Liver (tissue), 9 donors: ENCODE measurements around the gene PIGO. TPM values are rescaled to one million over a fixed set of nuclear protein-coding genes. Genes with fewer than 3 reads are reported as not detected.

Experiments
- DNase-seq: peaks from one replicate; pipeline ENCODE4 v3.0.0-alpha.2; 2017; ENCODE audit warnings: low spot score
- H3K27ac ChIP-seq, 2 donors: one replicate each; pipeline ENCODE4 v1.7.0; 2013; ENCODE audit warnings: inconsistent platforms in 2 of 2, low read length in 2 of 2, control low read depth in 1 of 2, low read depth in 1 of 2, mild to moderate bottlenecking in 1 of 2
- H3K27me3 ChIP-seq, 4 donors: one replicate each; pipeline versions ENCODE4 v1.6.1 to v1.7.0; 2013; ENCODE audit warnings: low read length in 3 of 4, inconsistent platforms in 1 of 4, mild to moderate bottlenecking in 1 of 4, moderate library complexity in 1 of 4; ENCODE audit not compliant: control insufficient read depth in 4 of 4, insufficient read depth in 4 of 4
- H3K36me3 ChIP-seq, 4 donors: one replicate each; pipeline versions ENCODE4 v1.6.1 to v1.7.0; 2013; ENCODE audit warnings: low read length in 3 of 4, mild to moderate bottlenecking in 3 of 4, low read depth in 1 of 4, moderate library complexity in 1 of 4; ENCODE audit not compliant: control insufficient read depth in 4 of 4, insufficient read depth in 3 of 4
- H3K4me1 ChIP-seq, 4 donors: one replicate each; pipeline versions ENCODE4 v1.6.1 to v1.7.0; 2013; ENCODE audit warnings: low read length in 3 of 4, mild to moderate bottlenecking in 3 of 4, moderate library complexity in 1 of 4; ENCODE audit not compliant: control insufficient read depth in 4 of 4, insufficient read depth in 4 of 4
- H3K4me3 ChIP-seq, 3 donors: one replicate each; pipeline versions ENCODE4 v1.6.1 to v1.7.0; 2013; ENCODE audit warnings: low read length in 3 of 3, control low read depth in 1 of 3, low read depth in 1 of 3, mild to moderate bottlenecking in 1 of 3
- H3K9ac ChIP-seq, 2 donors: one replicate each; pipeline ENCODE4 v1.7.0; 2013; ENCODE audit warnings: low read length in 2 of 2, mild to moderate bottlenecking in 2 of 2, moderate library complexity in 2 of 2, control low read depth in 1 of 2, low read depth in 1 of 2
- H3K9me3 ChIP-seq, 4 donors: one replicate each; pipeline versions ENCODE4 v1.6.1 to v1.7.0; 2013; ENCODE audit warnings: low read length in 3 of 4; ENCODE audit not compliant: control insufficient read depth in 4 of 4
- EGR1 ChIP-seq, 2 donors: IDR thresholded peaks; 2 replicates each; pipeline ENCODE4 v1.6.1; 2016 to 2018; ENCODE audit warnings: antibody characterized with exemption in 2 of 2, low read depth in 2 of 2
- FOXA1 ChIP-seq: IDR thresholded peaks from 2 replicates; pipeline ENCODE4 v1.6.1; 2016; ENCODE audit warnings: antibody characterized with exemption
- FOXA2 ChIP-seq: IDR thresholded peaks from 2 replicates; pipeline ENCODE4 v1.6.1; 2016; ENCODE audit warnings: antibody characterized with exemption
- GABPA ChIP-seq, 2 donors: IDR thresholded peaks in 1 of 2; conservative IDR thresholded peaks in 1 of 2; 2 replicates each; pipeline ENCODE4 v1.6.1; 2016; ENCODE audit warnings: antibody characterized with exemption in 2 of 2, mild to moderate bottlenecking in 1 of 2, moderate library complexity in 1 of 2
- HNF4A ChIP-seq, 2 donors: conservative IDR thresholded peaks; 2 replicates each; pipeline ENCODE4 v1.6.1; 2016; ENCODE audit warnings: antibody characterized with exemption in 2 of 2, mild to moderate bottlenecking in 2 of 2
- HNF4G ChIP-seq: IDR thresholded peaks from 2 replicates; pipeline ENCODE4 v1.6.1; 2016; ENCODE audit warnings: antibody characterized with exemption
- JUND ChIP-seq, 2 donors: IDR thresholded peaks; 2 replicates each; pipeline ENCODE4 v1.6.1; 2016; ENCODE audit warnings: antibody characterized with exemption in 2 of 2
- NR2F2 ChIP-seq: IDR thresholded peaks from 2 replicates; pipeline ENCODE4 v1.6.1; 2016; ENCODE audit warnings: antibody characterized with exemption
- RAD21 ChIP-seq, 2 donors: IDR thresholded peaks; 2 replicates each; pipeline ENCODE4 v1.6.1; 2016; ENCODE audit warnings: antibody characterized with exemption in 2 of 2, mild to moderate bottlenecking in 2 of 2
- RXRA ChIP-seq, 2 donors: IDR thresholded peaks; 2 replicates each; pipeline ENCODE4 v1.6.1; 2017 to 2018; ENCODE audit warnings: antibody characterized with exemption in 2 of 2, mild to moderate bottlenecking in 1 of 2
- SP1 ChIP-seq: IDR thresholded peaks from 2 replicates; pipeline ENCODE4 v1.6.1; 2018; ENCODE audit warnings: antibody characterized with exemption, mild to moderate bottlenecking
- TAF1 ChIP-seq: conservative IDR thresholded peaks from 2 replicates; pipeline ENCODE4 v1.6.1; 2016; ENCODE audit warnings: antibody characterized with exemption, mild to moderate bottlenecking
- YY1 ChIP-seq: IDR thresholded peaks from 2 replicates; pipeline ENCODE4 v1.6.1; 2016; ENCODE audit warnings: antibody characterized with exemption, mild to moderate bottlenecking
- WGBS: extraction: QIAGEN DNeasy Blood & Tissue Kit; methylation state at CpG from one replicate; pipeline ENCODE4 v1.1.7; 2013; 5-methylcytosine and 5-hydroxymethylcytosine counted together
- polyA plus RNA-seq, 2 donors: library from polyadenylated mRNA; stranded (reverse) in 1 of 2; unstranded in 1 of 2; fragments of 200-250 nt in 1 of 2; fragments of >200 nt in 1 of 2; fragmentation: Nextera tagmentation in 1 of 2; extraction: Ambion mirVana in 1 of 2; gene quantifications; one replicate each; pipeline versions ENCODE4 v1.2.1 to v1.2.3, GENCODE V29; 2013 to 2015
- total RNA-seq, 2 donors: library from RNA; depleted of rRNA; stranded (reverse); fragments of >200 nt; gene quantifications; one replicate each; pipeline ENCODE4 v1.2.3, GENCODE V29; 2014
- TF ChIP-seq, protein P1 (sequence below): IDR thresholded peaks from 2 replicates; pipeline ENCODE4 v1.6.1; 2016; ENCODE audit warnings: antibody characterized with exemption
- TF ChIP-seq, protein P2 (sequence below): IDR thresholded peaks from 2 replicates; pipeline ENCODE4 v1.6.1; 2016; ENCODE audit warnings: antibody characterized with exemption
- TF ChIP-seq, protein P3 (sequence below): fragments of 150-350 bp; IDR thresholded peaks from 2 replicates; pipeline ENCODE4 v1.5.1; 2017; ENCODE audit warnings: improper control_type of control experiment, low read depth, low read length; ENCODE audit not compliant: missing input control
- TF ChIP-seq, protein P4 (sequence below): IDR thresholded peaks from 2 replicates; pipeline ENCODE4 v1.6.1; 2016; ENCODE audit warnings: antibody characterized with exemption, mild to moderate bottlenecking
- TF ChIP-seq, protein P5 (sequence below): IDR thresholded peaks from 2 replicates; pipeline ENCODE4 v1.6.1; 2016; ENCODE audit warnings: antibody characterized with exemption
- donor health status: healthy.
- donor health status: healthy.
- donor health status: healthy.
- donor health status: healthy.
- donor health status: healthy.

Gene PIGO
- total RNA-seq: 10 to 100 TPM; 10.5 to 15.7 TPM
- polyA plus RNA-seq: 10 to 100 TPM; 15.2 to 16.0 TPM

DNA sequence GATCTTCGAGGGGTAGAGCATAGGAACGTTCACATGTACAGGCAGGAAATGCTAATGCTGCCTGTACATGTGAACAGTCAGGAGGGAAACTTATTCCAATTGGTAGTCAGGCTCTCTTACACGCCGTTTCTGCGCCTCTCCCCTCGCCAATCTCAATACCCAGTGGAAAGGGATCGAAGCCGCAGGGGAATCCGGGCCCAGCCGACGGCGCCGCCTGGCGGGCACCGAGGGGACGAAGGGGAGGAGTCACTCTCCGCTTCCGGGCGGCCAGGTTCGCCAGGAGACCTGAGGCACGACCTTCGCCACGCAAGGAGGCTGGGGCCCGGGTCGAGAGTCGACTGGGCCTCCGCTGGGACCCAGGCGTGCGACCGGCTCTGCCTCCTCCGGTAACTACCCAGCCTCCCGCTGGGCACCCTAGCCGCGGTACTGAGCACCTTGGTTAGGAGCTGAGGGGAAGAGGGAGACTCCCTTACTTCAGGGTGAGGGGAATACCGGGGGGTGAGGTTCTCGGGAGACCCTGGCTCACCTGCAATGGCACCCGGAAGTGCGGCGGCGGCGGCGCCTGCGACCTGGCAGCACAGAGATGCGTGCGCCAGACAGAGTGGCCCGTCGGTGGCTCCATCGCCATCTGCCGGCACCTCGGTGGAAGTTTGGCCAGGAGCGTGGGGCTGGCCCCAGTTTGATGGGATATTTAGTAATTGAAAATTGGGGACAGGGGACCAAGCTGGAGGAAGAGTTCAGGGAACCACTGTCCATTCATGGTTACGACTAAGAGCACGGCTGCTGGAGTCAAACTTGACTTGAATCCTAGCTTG is at the start of gene PIGO:
Gene PIGO, minus strand, starts transcription at position 557 of the 815 bp plus-strand sequence. CDS start 1,026 bp downstream, outside the sequence.
- Histone ChIP-seq H3K9me3 (no peaks in the 10 kb centered on the region), H3K4me1 (peaks cover 4 to 17% (median 8%) of the 10 kb centered on the region in 4 donors), H3K27me3 (no peaks in the 10 kb centered on the region), H3K9ac (peak within 1 kb of the TSS; percentile 91 to 97), H3K36me3 (peaks cover 18 to 49% (median 25%) of the 10 kb centered on the region in 4 donors), H3K4me3 (peak within 1 kb of the TSS; percentile 76 to 93 (median 86)), H3K27ac (peak within 1 kb of the TSS; percentile 99 to 100)
- WGBS: under 1% methylated on average over 53 of the region's 53 CpGs
- TF ChIP-seq YY1 (peak; percentile 95), RXRA (IDR thresholded peaks at IDR 0.05) (peak; percentile 64 to 84), FOXA2 (no peak), NR2F2 (peak; percentile 15), SP1 (peak; percentile 69), EGR1 (IDR thresholded peaks at IDR 0.05; ENCODE audit: low read depth in 2 of 2) (no peak), HNF4G (no peak), GABPA (IDR thresholded peaks at IDR 0.05 in 1 of 2, conservative IDR thresholded peaks at IDR 0.05 in 1 of 2) (peak; percentile 63 to 93), FOXA1 (no peak), HNF4A (conservative IDR thresholded peaks at IDR 0.05) (peak; percentile 41 to 63), TAF1 (peak; percentile 29), RAD21 (IDR thresholded peaks at IDR 0.05) (peak; percentile 76 to 77), JUND (IDR thresholded peaks at IDR 0.05) (no peak)
- TF ChIP-seq, protein P1, sequence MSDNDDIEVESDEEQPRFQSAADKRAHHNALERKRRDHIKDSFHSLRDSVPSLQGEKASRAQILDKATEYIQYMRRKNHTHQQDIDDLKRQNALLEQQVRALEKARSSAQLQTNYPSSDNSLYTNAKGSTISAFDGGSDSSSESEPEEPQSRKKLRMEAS: peak; percentile 37
- TF ChIP-seq, protein P2, sequence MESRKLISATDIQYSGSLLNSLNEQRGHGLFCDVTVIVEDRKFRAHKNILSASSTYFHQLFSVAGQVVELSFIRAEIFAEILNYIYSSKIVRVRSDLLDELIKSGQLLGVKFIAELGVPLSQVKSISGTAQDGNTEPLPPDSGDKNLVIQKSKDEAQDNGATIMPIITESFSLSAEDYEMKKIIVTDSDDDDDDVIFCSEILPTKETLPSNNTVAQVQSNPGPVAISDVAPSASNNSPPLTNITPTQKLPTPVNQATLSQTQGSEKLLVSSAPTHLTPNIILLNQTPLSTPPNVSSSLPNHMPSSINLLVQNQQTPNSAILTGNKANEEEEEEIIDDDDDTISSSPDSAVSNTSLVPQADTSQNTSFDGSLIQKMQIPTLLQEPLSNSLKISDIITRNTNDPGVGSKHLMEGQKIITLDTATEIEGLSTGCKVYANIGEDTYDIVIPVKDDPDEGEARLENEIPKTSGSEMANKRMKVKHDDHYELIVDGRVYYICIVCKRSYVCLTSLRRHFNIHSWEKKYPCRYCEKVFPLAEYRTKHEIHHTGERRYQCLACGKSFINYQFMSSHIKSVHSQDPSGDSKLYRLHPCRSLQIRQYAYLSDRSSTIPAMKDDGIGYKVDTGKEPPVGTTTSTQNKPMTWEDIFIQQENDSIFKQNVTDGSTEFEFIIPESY: peak; percentile 22
- TF ChIP-seq, protein P3, sequence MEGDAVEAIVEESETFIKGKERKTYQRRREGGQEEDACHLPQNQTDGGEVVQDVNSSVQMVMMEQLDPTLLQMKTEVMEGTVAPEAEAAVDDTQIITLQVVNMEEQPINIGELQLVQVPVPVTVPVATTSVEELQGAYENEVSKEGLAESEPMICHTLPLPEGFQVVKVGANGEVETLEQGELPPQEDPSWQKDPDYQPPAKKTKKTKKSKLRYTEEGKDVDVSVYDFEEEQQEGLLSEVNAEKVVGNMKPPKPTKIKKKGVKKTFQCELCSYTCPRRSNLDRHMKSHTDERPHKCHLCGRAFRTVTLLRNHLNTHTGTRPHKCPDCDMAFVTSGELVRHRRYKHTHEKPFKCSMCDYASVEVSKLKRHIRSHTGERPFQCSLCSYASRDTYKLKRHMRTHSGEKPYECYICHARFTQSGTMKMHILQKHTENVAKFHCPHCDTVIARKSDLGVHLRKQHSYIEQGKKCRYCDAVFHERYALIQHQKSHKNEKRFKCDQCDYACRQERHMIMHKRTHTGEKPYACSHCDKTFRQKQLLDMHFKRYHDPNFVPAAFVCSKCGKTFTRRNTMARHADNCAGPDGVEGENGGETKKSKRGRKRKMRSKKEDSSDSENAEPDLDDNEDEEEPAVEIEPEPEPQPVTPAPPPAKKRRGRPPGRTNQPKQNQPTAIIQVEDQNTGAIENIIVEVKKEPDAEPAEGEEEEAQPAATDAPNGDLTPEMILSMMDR: peak; percentile 86
- TF ChIP-seq, protein P4, sequence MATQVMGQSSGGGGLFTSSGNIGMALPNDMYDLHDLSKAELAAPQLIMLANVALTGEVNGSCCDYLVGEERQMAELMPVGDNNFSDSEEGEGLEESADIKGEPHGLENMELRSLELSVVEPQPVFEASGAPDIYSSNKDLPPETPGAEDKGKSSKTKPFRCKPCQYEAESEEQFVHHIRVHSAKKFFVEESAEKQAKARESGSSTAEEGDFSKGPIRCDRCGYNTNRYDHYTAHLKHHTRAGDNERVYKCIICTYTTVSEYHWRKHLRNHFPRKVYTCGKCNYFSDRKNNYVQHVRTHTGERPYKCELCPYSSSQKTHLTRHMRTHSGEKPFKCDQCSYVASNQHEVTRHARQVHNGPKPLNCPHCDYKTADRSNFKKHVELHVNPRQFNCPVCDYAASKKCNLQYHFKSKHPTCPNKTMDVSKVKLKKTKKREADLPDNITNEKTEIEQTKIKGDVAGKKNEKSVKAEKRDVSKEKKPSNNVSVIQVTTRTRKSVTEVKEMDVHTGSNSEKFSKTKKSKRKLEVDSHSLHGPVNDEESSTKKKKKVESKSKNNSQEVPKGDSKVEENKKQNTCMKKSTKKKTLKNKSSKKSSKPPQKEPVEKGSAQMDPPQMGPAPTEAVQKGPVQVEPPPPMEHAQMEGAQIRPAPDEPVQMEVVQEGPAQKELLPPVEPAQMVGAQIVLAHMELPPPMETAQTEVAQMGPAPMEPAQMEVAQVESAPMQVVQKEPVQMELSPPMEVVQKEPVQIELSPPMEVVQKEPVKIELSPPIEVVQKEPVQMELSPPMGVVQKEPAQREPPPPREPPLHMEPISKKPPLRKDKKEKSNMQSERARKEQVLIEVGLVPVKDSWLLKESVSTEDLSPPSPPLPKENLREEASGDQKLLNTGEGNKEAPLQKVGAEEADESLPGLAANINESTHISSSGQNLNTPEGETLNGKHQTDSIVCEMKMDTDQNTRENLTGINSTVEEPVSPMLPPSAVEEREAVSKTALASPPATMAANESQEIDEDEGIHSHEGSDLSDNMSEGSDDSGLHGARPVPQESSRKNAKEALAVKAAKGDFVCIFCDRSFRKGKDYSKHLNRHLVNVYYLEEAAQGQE: peak; percentile 63
- TF ChIP-seq, protein P5, sequence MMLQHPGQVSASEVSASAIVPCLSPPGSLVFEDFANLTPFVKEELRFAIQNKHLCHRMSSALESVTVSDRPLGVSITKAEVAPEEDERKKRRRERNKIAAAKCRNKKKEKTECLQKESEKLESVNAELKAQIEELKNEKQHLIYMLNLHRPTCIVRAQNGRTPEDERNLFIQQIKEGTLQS: peak; percentile 22
- DNase-seq: peak; percentile 89
